Middle frontal gyrus (tissue), 1 donor: ENCODE results near the gene TLE3.

Source experiments
- DNase-seq: peaks from one replicate; pipeline ENCODE4 v3.0.0-alpha.2; 2015; ENCODE audit warnings: low spot score; ENCODE audit errors: extremely low spot score

TLE3 gene

DNA sequence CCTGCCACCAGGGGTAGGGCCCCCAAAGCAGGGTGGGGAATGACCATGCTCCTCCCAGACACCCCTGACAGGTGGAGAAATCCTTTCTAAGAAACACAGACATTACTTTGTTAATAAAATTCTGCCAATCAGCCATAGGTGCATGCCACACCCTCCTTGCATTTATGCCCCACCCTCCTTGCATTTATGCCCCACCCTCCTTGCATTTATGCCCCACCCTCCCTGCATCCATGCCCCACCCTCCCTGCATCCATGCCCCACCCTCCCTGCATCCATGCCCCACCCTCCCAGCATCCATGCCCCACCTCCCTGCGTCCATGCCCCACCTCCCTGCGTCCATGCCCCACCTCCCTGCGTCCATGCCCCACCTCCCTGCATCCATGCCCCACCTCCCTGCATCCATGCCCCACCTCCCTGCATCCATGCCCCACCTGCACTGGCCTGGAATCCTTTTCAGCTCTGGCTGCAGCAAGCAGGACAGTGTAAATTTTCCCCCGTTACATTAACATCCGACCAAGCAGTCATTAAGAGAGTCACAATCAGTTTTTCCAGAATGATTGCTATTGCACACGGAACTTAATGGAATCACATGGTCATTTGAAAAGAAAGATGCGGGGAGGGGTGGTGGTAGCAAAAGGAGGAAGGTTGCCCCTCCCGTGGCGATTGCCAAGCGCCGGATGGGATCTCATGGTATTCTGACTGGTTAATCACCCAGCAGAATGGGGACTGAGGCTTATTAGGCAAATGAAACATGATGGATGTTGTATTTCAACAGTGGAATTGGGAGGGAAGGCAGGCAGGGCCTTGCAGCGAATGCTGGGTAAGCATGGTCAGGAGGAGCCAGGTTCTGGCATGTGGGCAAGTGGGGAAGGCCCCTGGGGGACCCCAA, 91.2 kb downstream of the TLE3 start:
- DNase-seq, result no peak

GRCh38 chr15:70004826-70005225, 92.9 kb downstream of the TLE3 start:
- DNase-seq, result no peak

GRCh38 chr15:70002897-70003296, 94.8 kb downstream of the TLE3 start:
- DNase-seq, result no peak

DNA sequence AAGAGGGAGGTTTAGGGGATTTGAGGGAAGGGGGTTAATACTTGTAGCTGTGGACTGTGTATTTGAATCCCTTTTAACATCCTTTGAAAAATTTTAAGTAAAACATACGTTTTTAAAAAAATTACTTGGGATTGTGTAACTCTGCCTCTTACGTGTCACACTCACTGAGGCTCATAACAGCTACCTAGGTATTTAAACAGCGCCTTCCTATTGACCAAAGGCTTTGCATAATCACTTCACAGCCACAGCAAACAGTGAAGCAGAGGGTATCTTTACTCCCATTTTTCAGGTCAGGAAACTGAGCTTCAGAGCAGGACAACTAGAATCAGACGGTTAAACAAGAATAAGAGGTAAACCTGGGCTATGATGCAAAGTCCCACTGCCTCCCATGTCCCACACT, 95.9 kb downstream of the TLE3 start:
- no peak for DNase-seq

DNA sequence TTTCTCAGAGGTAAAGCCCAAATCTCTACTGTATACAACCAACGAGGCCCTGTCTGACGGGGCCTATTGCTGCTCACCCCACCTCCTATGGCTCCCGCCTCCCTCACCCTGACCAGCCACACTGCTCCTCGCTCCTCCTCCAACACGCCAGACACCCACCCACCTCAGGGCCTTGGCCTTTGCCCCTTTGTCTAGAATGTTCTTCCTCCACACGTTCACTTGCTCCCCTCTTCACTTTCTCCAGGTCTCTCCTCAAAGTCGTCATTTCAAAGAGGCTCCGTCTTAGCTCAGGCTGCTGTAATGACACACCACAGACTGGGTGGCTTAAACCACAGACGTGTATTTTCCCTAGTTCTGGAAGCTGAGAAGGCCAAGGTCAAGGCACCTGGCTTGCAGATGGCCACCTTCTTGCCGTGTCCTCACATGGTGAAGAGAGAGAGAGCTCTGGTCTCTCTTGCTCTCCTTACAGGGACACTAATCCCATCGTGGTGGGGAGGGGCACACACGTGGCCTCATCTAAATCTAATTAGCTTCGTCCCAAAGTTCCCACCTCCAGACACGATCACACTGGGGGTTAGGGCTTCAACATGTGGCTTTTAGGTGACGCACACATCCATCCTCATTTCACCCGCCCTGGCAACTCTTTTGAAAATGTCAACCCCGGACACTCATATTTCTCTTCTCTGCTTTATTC, 98.2 kb downstream of the TLE3 start:
- DNase-seq, result no peak

DNA sequence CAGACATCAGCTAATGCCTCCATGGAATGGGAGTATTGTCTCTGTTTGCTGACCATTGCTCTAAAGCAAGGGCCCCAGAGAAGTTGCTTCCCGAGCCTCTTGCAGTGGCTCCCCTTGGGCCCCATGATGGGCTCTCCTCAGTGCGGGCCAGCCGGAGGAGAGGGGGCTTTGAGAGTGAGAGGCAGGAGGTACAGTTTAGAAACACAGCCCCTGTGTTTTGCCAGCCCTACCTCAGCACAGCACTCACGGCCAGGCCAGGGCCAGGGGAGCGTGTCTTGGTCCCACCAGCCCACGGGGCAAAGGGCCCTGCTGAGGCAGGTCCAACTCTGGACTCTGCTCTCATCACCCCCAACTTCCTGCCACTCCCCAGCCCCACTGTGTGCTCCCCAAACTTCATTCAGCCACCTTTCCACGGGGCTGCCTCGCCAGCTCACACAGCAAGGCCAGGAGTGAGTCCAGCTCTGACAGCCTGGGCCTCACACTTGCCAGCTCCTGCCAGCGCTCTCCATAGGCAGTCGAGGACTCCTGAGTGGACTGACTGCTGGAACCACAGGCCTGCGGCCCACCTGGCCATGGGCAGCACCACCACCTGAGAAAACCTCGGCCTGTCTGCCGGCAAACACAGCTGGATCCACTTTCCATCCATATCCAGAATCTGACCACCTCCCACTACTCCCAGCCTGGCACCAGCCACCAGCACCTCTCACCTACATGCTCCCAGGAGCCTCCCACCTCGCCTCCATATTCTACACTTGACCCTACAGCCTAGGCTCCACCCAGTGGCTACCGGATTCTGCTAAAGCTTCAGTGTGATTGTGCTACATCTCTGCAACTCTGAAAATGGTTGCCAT, 99.0 kb downstream of the TLE3 start:
- no peak for DNase-seq

- DNase-seq, result peak; percentile 6
These were observed 99.9 kb downstream of the TLE3 start for GRCh38 chr15:69997813-69998212.
